ENCODE measurements around the gene CXCR4.

- TF ChIP-seq CTCF (IDR thresholded peaks at IDR 0.05), result no peak
- no peak for TF ChIP-seq POLR2AphosphoS5 (IDR thresholded peaks at IDR 0.05; ENCODE audit: low read depth, low read length)
- TF ChIP-seq REST (IDR thresholded peaks at IDR 0.05; ENCODE audit: insufficient read depth in 1 of 2, low read depth in 2 of 2, low read length in 1 of 2), result no peak
- no peak for TF ChIP-seq TCF7L2 (IDR thresholded peaks at IDR 0.05; ENCODE audit: low read depth, low read length)
- TF ChIP-seq SIN3A (IDR thresholded peaks at IDR 0.05; ENCODE audit: borderline replicate concordance, insufficient read depth, low read depth, low read length), result no peak
These were observed 14.8 kb upstream of the CXCR4 start for GRCh38 chr2:136132825-136133155.
